HepG2 (cell line): Measurements from ENCODE around the gene UBTD2. TPM values are rescaled to one million over a fixed set of nuclear protein-coding genes. Genes with fewer than 3 reads are reported as not detected.

ENCODE experiments used
- ATAC-seq: fragments of 200-7000 bp; cut with Tn5 transposase; 3 replicates; pipeline ENCODE4 v1.9.1; 2020; ENCODE audit warnings: mild to moderate bottlenecking, moderate library complexity
- BruUV-seq: library from RNA; stranded (reverse); fragments of 400-500 nt; replicated peaks from 2 replicates; lab custom pipeline; 2021; lab: Mats Ljungman, UMichigan
- CTCF ChIA-PET: fragments of 300-600 bp; formaldehyde crosslinking; extraction: SDS; loops from one replicate; lab custom pipeline; 2021; ENCODE audit warnings: low total read pairs, inconsistent platforms, low intra/inter-chr PET ratio; lab: Yijun Ruan, JAX
- POLR2A ChIA-PET: fragments of 350-600 bp; sonication (Branson Sonifier 250); formaldehyde crosslinking; loops from one replicate; lab custom pipeline; 2020; ENCODE audit warnings: antibody characterized with exemption, inconsistent platforms; lab: Yijun Ruan, JAX
- DNase-seq: peaks from one replicate; pipeline ENCODE4 v3.0.0-alpha.2; 2015; ENCODE audit warnings: low spot score
- FAIRE-seq: peaks from 3 replicates; lab custom pipeline; 2011; peaks lifted over from hg19 to GRCh38; lab: Jason Lieb, UNC
- H2AFZ ChIP-seq: one replicate; pipeline ENCODE4 v1.6.1; 2011; ENCODE audit warnings: low read length, inconsistent platforms
- H3K27ac ChIP-seq: fragments of 300-600 bp; 3 replicates; pipeline ENCODE4 v1.8.0; 2011; ENCODE audit warnings: mixed run types, mild to moderate bottlenecking, mixed read lengths, low read length, inconsistent platforms; ENCODE audit not compliant: insufficient read depth; ENCODE audit errors: extremely low read length
- H3K27me3 ChIP-seq, 2 experiments: fragments of 200-600 bp in 1 of 2; 2 replicates in 1 of 2; 3 replicates in 1 of 2; pipeline versions ENCODE4 v1.6.0 to v1.8.0; 2011; ENCODE audit warnings: low read length in 2 of 2, mild to moderate bottlenecking in 2 of 2, moderate library complexity in 2 of 2, inconsistent platforms in 1 of 2; ENCODE audit not compliant: insufficient read depth in 2 of 2, control insufficient read depth in 1 of 2
- H3K36me3 ChIP-seq, 2 experiments: fragments of 200-600 bp in 1 of 2; replicated peaks in 1 of 2; 2 replicates in 1 of 2; 3 replicates in 1 of 2; pipeline versions ENCODE4 v1.5.1 to v1.8.0; 2011; ENCODE audit warnings: low read length in 2 of 2, inconsistent platforms in 1 of 2; ENCODE audit not compliant: insufficient read depth in 2 of 2, control insufficient read depth in 1 of 2
- H3K4me1 ChIP-seq: 2 replicates; pipeline ENCODE4 v1.5.1; 2012; ENCODE audit warnings: low read length, inconsistent platforms; ENCODE audit not compliant: insufficient read depth
- H3K4me2 ChIP-seq: 2 replicates; pipeline ENCODE4 v1.6.0; 2011; ENCODE audit warnings: low read depth, low read length, inconsistent platforms
- H3K4me3 ChIP-seq, 3 experiments: fragments of 200-600 bp in 1 of 3; sonication (generic), shearing (Covaris generic) in 1 of 3; replicated peaks in 1 of 3; 2 replicates each; pipeline ENCODE4 v1.5.1; 2011 to 2016; ENCODE audit warnings: low read length in 3 of 3, inconsistent platforms in 2 of 3, low read depth in 2 of 3, mild to moderate bottlenecking in 2 of 3, control low read depth in 1 of 3, mixed read lengths in 1 of 3; ENCODE audit not compliant: insufficient read depth in 1 of 3
- H3K79me2 ChIP-seq: one replicate; pipeline ENCODE4 v1.6.1; 2011; ENCODE audit warnings: low read length, inconsistent platforms; ENCODE audit not compliant: insufficient read depth
- H3K9ac ChIP-seq: 2 replicates; pipeline ENCODE4 v1.6.0; 2011; ENCODE audit warnings: mild to moderate bottlenecking, low read depth, low read length, inconsistent platforms; ENCODE audit not compliant: insufficient read depth
- H3K9me3 ChIP-seq: 2 replicates; pipeline ENCODE4 v1.5.1; 2012; ENCODE audit warnings: mild to moderate bottlenecking, low read length
- H4K20me1 ChIP-seq: 2 replicates; pipeline ENCODE4 v1.6.0; 2011; ENCODE audit warnings: inconsistent platforms, mild to moderate bottlenecking, low read length, moderate library complexity; ENCODE audit not compliant: insufficient read depth
- ELK4 ChIP-seq: sonication (generic); formaldehyde crosslinking; IDR thresholded peaks from 2 replicates; pipeline ENCODE4 v1.9.0; 2021; ENCODE audit warnings: missing genetic modification reagents, borderline replicate concordance
- GABPB1 ChIP-seq: IDR thresholded peaks from 2 replicates; pipeline ENCODE4 v1.6.1; 2016; ENCODE audit warnings: mild to moderate bottlenecking, missing genetic modification reagents, moderate library complexity, missing compliant biosample characterization
- HNRNPL ChIP-seq: fragments of 200-400 bp; formaldehyde crosslinking; IDR thresholded peaks from 2 replicates; pipeline ENCODE4 v1.6.1; 2017; ENCODE audit warnings: mild to moderate bottlenecking, low read depth, low read length
- SRY ChIP-seq: sonication (generic); formaldehyde crosslinking; IDR thresholded peaks from 2 replicates; pipeline ENCODE4 v1.8.0; 2022; ENCODE audit warnings: mild to moderate bottlenecking, missing genetic modification reagents
- TCF7 ChIP-seq: sonication (generic); IDR thresholded peaks from 2 replicates; pipeline ENCODE4 v1.6.1; 2016; ENCODE audit warnings: antibody characterized with exemption, low read depth
- ZNF232 ChIP-seq: sonication (generic); formaldehyde crosslinking; IDR thresholded peaks from 2 replicates; pipeline ENCODE4 v1.4.0; 2020; ENCODE audit warnings: missing genetic modification reagents, borderline replicate concordance
- ZNF530 ChIP-seq: sonication (generic); formaldehyde crosslinking; IDR thresholded peaks from 2 replicates; pipeline ENCODE4 v1.5.0; 2020; ENCODE audit warnings: low read depth, mild to moderate bottlenecking, missing genetic modification reagents
- ZNF749 ChIP-seq: sonication (generic); formaldehyde crosslinking; IDR thresholded peaks from 2 replicates; pipeline ENCODE4 v1.8.0; 2022; ENCODE audit warnings: mild to moderate bottlenecking, missing genetic modification reagents, moderate library complexity, borderline replicate concordance
- in situ Hi-C: cut with HindIII; loops from 2 replicates; pipeline ENCODE4 v1.10.0; 2017; ENCODE audit warnings: low pct_unique_long_range_greater_than_20kb; ENCODE audit not compliant: extremely low pct_ligation_motif_present
- intact Hi-C: fragments of 100-400 bp; cut with micrococcal nuclease; formaldehyde crosslinking; loops from one replicate; pipeline ENCODE4 v1.10.0; 2022; ENCODE audit not compliant: unreplicated experiment
- polyA plus RNA-seq, 8 experiments: library from polyadenylated mRNA; depleted of rRNA in 3 of 8; stranded (reverse) in 7 of 8; unstranded in 1 of 8; fragments of >200 nt; fragmentation: Illumina TruSeq in 4 of 8; extraction: Trizol in 4 of 8; gene quantifications; 2 replicates each; pipeline versions ENCODE4 v1.2.1 to v1.2.3, GENCODE V29; 2011 to 2016; ENCODE audit warnings: low read depth in 4 of 8, missing spikeins in 1 of 8, mixed read lengths in 1 of 8; ENCODE audit not compliant: insufficient read depth in 1 of 8
- total RNA-seq, 5 experiments: library from RNA; depleted of rRNA; stranded (reverse); fragments of >200 nt; fragmentation: Illumina TruSeq; extraction: Trizol; gene quantifications; 2 replicates each; pipeline ENCODE4 v1.2.3, GENCODE V29; 2016; ENCODE audit warnings: low read depth in 1 of 5
- TF ChIP-seq, protein P1 (sequence below): sonication (generic); formaldehyde crosslinking; IDR thresholded peaks from 2 replicates; pipeline ENCODE4 v1.9.0; 2021; ENCODE audit warnings: mild to moderate bottlenecking, missing genetic modification reagents

UBTD2 gene
- total and polyA plus RNA-seq, 2 of the 13 experiments (the other 11 are each of a cell fraction or from before 2014, with no cell fraction given): 15.2 to 24.1 TPM

DNA sequence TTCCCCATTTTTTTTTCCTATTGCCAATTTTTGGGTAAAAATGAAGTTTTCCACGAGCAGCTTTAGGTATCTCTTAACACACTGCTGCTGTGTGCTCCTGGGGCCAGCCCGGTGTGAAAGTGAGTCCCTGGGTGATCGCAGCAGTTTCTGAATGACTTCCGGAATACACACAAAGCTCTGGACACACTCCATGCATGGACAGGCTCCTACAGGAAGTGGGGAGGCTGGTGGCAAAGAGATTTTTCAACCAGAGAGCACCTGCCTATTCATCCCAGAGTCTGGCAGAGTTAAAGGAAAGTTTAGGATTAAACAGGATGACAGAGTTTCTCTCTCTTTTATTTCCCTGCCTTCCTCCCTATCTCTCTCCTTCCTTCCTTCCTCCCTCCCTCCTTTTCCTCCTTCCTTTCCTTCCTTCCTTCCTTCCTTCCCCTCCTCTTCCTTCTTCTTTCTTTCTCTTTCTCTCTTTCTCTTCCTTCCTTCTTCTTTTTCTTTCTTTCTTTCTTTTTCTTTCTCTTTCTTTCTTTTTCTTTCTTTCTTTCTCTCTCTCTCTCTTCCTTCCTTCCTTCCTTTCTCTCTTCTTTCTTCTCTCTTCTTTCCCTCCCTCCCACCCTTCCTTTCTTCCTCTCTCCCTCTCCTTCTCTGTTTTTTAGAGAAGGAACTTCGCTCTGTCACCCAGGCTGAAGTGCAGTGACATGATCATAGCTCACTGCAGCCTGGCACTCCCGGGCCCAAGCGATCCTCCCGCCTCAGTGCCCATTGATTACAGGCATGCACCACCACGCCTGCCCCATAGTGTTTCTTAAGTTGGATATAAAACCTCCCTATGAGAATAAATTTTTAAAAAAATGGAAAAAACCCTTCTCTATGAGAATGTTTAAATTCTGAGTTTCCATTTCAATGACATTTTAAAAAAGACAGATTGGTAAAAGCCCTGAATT is 38.7 kb upstream of the UBTD2 start (continued):
- TF ChIP-seq, protein P1, sequence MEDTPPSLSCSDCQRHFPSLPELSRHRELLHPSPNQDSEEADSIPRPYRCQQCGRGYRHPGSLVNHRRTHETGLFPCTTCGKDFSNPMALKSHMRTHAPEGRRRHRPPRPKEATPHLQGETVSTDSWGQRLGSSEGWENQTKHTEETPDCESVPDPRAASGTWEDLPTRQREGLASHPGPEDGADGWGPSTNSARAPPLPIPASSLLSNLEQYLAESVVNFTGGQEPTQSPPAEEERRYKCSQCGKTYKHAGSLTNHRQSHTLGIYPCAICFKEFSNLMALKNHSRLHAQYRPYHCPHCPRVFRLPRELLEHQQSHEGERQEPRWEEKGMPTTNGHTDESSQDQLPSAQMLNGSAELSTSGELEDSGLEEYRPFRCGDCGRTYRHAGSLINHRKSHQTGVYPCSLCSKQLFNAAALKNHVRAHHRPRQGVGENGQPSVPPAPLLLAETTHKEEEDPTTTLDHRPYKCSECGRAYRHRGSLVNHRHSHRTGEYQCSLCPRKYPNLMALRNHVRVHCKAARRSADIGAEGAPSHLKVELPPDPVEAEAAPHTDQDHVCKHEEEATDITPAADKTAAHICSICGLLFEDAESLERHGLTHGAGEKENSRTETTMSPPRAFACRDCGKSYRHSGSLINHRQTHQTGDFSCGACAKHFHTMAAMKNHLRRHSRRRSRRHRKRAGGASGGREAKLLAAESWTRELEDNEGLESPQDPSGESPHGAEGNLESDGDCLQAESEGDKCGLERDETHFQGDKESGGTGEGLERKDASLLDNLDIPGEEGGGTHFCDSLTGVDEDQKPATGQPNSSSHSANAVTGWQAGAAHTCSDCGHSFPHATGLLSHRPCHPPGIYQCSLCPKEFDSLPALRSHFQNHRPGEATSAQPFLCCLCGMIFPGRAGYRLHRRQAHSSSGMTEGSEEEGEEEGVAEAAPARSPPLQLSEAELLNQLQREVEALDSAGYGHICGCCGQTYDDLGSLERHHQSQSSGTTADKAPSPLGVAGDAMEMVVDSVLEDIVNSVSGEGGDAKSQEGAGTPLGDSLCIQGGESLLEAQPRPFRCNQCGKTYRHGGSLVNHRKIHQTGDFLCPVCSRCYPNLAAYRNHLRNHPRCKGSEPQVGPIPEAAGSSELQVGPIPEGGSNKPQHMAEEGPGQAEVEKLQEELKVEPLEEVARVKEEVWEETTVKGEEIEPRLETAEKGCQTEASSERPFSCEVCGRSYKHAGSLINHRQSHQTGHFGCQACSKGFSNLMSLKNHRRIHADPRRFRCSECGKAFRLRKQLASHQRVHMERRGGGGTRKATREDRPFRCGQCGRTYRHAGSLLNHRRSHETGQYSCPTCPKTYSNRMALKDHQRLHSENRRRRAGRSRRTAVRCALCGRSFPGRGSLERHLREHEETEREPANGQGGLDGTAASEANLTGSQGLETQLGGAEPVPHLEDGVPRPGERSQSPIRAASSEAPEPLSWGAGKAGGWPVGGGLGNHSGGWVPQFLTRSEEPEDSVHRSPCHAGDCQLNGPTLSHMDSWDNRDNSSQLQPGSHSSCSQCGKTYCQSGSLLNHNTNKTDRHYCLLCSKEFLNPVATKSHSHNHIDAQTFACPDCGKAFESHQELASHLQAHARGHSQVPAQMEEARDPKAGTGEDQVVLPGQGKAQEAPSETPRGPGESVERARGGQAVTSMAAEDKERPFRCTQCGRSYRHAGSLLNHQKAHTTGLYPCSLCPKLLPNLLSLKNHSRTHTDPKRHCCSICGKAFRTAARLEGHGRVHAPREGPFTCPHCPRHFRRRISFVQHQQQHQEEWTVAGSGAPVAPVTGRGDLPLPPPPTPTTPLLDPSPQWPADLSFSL: peak; percentile 65; the same call in 1 of the 2 replicates
- TF ChIP-seq GABPB1 (CRISPR knock-in tag): peak; percentile 35; the same call in 1 of the 2 replicates
- no peak for TF ChIP-seq SRY (CRISPR knock-in tag)

- Histone ChIP-seq H3K9ac (no peak overlapping the region), H3K79me2 (no peaks in the 10 kb centered on the region), H3K9me3 (no peaks in the 10 kb centered on the region), H3K4me3 (no peak overlapping the region), H3K27ac (no peak overlapping the region), H2AFZ (no peak overlapping the region), H3K4me1 (0 out of 2 replicates have a peak, but pooled peaks cover 8% of the 10 kb centered on the region), H3K4me2 (peak overlapping the region; percentile 41), H4K20me1 (no peaks in the 10 kb centered on the region), H3K36me3 (no peaks in the 10 kb centered on the region), H3K27me3 (no peaks in the 10 kb centered on the region)
- ChIA-PET POLR2A (no interaction called here), CTCF (no interaction called here)
- in situ Hi-C loops (no loop called here), intact Hi-C loops (loop anchor here (10.0 kb wide), 1 partner anchor 363 kb away; no protein-coding TSS in a partner anchor)
- FAIRE-seq (no peak), DNase-seq (no peak), ATAC-seq (no peak)
- no TSS peak for BruUV-seq
- TF ChIP-seq ELK4 (no peak), ZNF530 (no peak), ZNF749 (CRISPR knock-in tag) (no peak), ZNF232 (CRISPR knock-in tag) (no peak), HNRNPL (no peak), TCF7 (no peak)
Observed at GRCh38 chr5:172321593-172321992, 38.0 kb upstream of the UBTD2 start.
